Rectal smooth muscle tissue (tissue), 1 donor: ENCODE measurements around the gene CDH16.
"Not testable (repeated sequence)": the region's sequence is repeated elsewhere in the genome, so short reads cannot be mapped to it uniquely, and the experiment has no call there.

Source experiments
- H3K27ac ChIP-seq: one replicate; pipeline ENCODE4 v1.7.0; 2013; ENCODE audit warnings: low read depth, low read length, inconsistent platforms
- H3K27me3 ChIP-seq: one replicate; pipeline ENCODE4 v1.7.0; 2013; ENCODE audit warnings: low read length; ENCODE audit not compliant: control insufficient read depth, insufficient read depth
- H3K36me3 ChIP-seq: one replicate; pipeline ENCODE4 v1.7.0; 2013; ENCODE audit warnings: low read length; ENCODE audit not compliant: control insufficient read depth, insufficient read depth
- H3K4me1 ChIP-seq: one replicate; pipeline ENCODE4 v1.7.0; 2013; ENCODE audit warnings: low read length; ENCODE audit not compliant: control insufficient read depth, insufficient read depth
- H3K4me3 ChIP-seq: one replicate; pipeline ENCODE4 v1.7.0; 2013; ENCODE audit warnings: low read length
- H3K9ac ChIP-seq: one replicate; pipeline ENCODE4 v1.7.0; 2013; ENCODE audit warnings: low read length

The CDH16 gene

DNA sequence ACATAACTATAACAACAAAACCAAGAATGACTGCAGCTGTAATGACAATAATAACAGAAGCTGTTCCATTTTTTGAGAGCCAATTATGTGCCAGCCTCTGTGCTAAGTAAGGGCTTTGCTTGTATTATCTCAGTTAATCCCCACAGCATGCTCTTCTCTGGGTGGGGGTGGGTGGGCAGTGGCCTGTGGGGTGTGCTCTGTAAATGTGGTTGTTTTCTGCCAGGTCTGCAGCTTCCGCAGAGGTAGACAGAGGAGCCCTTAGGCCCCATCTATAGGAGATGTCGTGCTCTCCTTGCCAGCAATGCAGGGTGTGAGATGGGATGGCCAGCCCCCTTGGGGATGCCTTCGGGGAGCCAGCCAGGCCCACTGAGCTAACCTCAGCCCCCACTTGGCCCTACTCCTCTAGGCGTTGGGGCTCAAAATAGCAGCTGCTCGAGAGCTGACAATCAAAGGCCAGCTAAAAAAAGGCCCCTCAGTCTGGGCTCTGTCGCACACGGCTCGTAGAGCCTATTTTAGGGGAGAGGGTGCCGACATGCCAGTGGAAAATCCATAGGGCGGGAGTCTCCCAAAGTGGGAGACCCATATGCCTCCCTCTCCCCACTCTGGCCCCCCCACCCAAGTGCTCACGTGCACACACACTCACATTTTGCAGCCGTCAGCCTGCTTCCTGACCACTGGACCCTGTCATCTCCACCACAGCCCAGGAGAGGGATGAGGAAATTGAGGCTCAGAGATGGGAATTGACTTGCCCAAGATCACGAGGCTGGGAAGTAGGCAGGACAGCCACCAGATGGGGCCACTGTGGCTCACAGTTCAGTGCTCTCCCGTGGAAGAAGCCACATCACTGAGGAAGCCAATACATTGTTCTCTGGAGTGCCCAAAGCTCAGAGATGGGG is 15.8 kb downstream of the CDH16 start:
- Histone ChIP-seq H3K4me3 (no peak overlapping the region), H3K9ac (no peak overlapping the region), H3K27ac (peak overlapping the region; percentile 94), H3K36me3 (no peaks in the 10 kb centered on the region), H3K27me3 (no peaks in the 10 kb centered on the region), H3K4me1 (peaks cover 55% of the 10 kb centered on the region)

GRCh38 chr16:66901626-66902025 is 17.1 kb downstream of the CDH16 start:
- Histone ChIP-seq H3K27ac (peak overlapping the region; percentile 94), H3K9ac (no peak overlapping the region), H3K4me3 (no peak overlapping the region), H3K27me3 (no peaks in the 10 kb centered on the region), H3K36me3 (no peaks in the 10 kb centered on the region), H3K4me1 (peaks cover 55% of the 10 kb centered on the region)

DNA sequence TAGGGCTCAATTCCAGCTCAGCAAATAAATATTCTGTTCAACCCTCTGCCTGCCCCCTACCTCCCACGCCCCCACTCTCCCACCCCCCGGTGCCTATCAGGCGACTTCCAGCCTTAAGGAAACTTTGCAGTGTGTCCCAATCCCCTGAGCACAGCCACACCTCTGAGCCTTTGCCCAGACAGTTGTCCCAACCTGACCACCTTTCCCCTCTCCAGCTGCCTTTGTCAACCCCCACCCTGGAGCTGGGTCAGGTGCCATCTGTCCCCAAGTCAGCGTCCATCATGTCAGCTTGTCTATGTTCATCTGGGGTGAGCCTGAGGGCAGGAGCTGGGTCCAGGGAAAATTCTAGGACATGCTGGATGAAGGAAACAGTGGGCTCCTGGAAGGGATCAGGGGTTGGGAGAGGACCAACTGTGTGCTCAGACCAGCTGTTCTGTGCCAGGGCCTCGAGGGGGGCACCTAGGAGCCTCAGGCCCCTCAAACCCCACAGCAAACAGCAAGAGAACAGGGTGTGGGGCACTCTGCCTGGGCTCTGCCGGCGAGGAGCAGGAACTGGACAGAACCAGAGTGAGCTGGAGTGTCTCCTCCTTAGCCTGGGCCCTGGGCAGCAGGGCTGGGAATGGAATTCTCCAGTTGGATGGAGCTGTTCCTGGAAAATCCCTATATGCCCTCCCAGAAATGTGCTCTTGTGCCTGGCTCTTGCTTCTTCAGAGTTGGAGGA is 17.8 kb downstream of the CDH16 start:
- no peak overlapping the region for H3K9ac ChIP-seq
- H3K4me3 ChIP-seq: no peak overlapping the region
- H3K4me1 ChIP-seq: peaks cover 55% of the 10 kb centered on the region

GRCh38 chr16:66899945-66900710 is 18.6 kb downstream of the CDH16 start:
- Histone ChIP-seq H3K36me3 (no peaks in the 10 kb centered on the region), H3K27ac (peak overlapping the region; percentile 94), H3K4me1 (peaks cover 47% of the 10 kb centered on the region), H3K4me3 (peak overlapping the region; percentile 3), H3K9ac (no peak overlapping the region), H3K27me3 (no peaks in the 10 kb centered on the region)

More for the DNA sequence above, 17.8 kb downstream of the CDH16 start:
- Histone ChIP-seq H3K27ac (peak overlapping the region; percentile 94), H3K36me3 (no peaks in the 10 kb centered on the region), H3K27me3 (no peaks in the 10 kb centered on the region)

DNA sequence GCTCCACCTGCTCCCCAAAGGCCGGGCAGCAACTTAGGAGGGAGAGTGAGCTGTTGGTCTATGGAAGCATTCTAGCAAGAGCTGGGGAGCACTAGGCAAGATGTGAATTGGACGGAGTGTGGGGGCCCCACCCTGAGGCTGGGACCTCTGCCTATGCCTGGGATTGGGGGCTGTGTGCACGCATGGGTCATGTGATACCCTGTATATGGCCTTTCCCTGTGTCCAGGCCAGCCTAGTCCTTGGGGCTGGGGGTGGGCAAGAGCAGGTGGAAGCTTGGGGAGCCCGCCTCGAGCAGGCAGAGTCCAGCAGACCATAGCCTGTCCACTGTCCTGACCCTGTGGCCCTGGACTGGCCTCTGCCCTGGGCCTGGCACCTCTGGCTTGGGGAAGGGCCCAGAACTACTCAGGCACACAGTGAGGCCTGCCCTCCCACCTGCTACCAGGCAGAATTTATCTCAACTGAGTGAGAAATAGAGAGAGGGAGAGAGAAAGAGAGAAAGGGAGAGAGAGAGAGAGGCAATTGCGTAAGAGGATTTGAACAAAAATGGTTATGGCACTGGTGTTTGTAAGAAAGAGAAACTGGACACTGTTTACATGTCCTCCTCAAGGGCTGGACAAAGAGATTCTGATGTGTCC is 19.3 kb downstream of the CDH16 start:
- peak overlapping the region; percentile 14 for H3K9ac ChIP-seq
- peak overlapping the region; percentile 94 for H3K27ac ChIP-seq
- H3K27me3 ChIP-seq: no peaks in the 10 kb centered on the region
- H3K4me3 ChIP-seq: no peak overlapping the region
- H3K4me1 ChIP-seq: peaks cover 42% of the 10 kb centered on the region
- no peaks in the 10 kb centered on the region for H3K36me3 ChIP-seq

DNA sequence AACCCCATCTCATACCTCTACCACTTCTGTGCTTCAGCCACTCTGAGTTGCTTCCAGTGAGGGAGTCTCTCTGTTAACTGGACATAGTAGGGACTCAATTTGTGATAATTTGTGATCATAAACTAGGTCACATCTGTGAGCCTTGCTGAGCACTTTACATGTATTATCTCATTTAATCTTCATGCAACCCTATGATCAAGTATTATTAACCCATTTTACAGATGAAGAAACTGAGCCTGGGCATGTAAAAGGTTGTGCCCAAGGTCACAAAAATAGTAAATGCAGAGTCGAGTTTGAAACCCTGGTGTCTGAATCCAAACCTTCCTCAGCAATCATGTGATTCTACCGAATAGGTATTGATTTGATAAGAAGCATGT is 19.8 kb downstream of the CDH16 start:
- Histone ChIP-seq H3K4me1 (peaks cover 37% of the 10 kb centered on the region), H3K9ac (no peak overlapping the region), H3K27me3 (no peaks in the 10 kb centered on the region), H3K36me3 (no peaks in the 10 kb centered on the region), H3K4me3 (no peak overlapping the region), H3K27ac (peak overlapping the region; percentile 94)

DNA sequence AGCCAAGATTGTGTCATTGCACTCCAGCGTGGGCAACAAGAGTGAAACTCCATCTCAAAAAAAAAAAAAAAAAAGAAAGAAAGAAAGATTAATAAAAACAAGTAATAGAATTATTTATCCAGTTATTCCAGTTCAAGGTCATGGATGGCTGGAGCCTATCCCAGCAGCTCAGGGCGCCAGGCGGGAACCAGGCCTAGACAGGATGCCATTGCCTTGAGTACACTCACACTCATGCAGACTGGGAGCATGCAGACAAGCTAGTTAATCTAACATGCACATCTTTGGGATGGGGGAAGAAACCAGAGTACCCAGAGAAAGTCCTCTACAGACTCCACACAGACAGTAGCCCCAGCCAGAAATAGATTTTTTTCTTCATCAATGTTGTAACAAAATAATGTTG is 20.5 kb downstream of the CDH16 start:
- Histone ChIP-seq H3K27ac (peak overlapping the region; percentile 94), H3K4me1 (peaks cover 30% of the 10 kb centered on the region)

DNA sequence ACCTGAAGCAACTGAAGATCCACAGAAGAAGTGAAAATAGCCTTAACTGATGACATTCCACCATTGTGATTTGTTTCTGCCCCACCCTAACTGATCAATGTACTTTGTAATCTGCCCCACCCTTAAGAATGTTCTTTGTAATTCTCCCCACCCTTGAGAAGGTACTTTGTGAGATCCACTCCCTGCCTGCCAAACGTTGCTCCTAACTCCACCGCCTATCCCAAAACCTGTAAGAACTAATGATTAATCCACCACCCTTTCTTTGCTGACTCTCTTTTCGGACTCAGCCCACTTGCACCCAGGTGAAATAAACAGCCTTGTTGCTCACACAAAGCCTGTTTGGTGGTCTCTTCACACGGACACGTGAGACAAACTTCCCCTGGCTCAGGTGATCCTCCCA is 22.0 kb downstream of the CDH16 start:
- not testable (repeated sequence) for H3K9ac ChIP-seq, H3K36me3 ChIP-seq, H3K4me3 ChIP-seq, H3K27me3 ChIP-seq, H3K27ac ChIP-seq
- H3K4me1 ChIP-seq: peaks cover 23% of the 10 kb centered on the region

More for the DNA sequence above, 20.5 kb downstream of the CDH16 start:
- Histone ChIP-seq H3K36me3 (no peaks in the 10 kb centered on the region), H3K9ac (no peak overlapping the region), H3K4me3 (no peak overlapping the region), H3K27me3 (no peaks in the 10 kb centered on the region)

- H3K4me3 ChIP-seq: no peak overlapping the region
- no peak overlapping the region for H3K9ac ChIP-seq
- no peak overlapping the region for H3K27ac ChIP-seq
- H3K27me3 ChIP-seq: no peaks in the 10 kb centered on the region
- no peaks in the 10 kb centered on the region for H3K36me3 ChIP-seq
- H3K4me1 ChIP-seq: peaks cover 18% of the 10 kb centered on the region
These were observed 22.7 kb downstream of the CDH16 start for GRCh38 chr16:66895999-66896398.

- Histone ChIP-seq H3K27ac (no peak overlapping the region), H3K9ac (no peak overlapping the region), H3K4me3 (no peak overlapping the region), H3K27me3 (no peaks in the 10 kb centered on the region), H3K36me3 (no peaks in the 10 kb centered on the region), H3K4me1 (peaks cover 14% of the 10 kb centered on the region)
These were observed 23.1 kb downstream of the CDH16 start for GRCh38 chr16:66895689-66895979.

- no peak overlapping the region for H3K4me3 ChIP-seq
- no peak overlapping the region for H3K9ac ChIP-seq
- H3K4me1 ChIP-seq: peaks cover 10% of the 10 kb centered on the region
- H3K27ac ChIP-seq: no peak overlapping the region
- H3K36me3 ChIP-seq: no peaks in the 10 kb centered on the region
- H3K27me3 ChIP-seq: no peaks in the 10 kb centered on the region
These were observed 23.6 kb downstream of the CDH16 start for GRCh38 chr16:66894948-66895688.
